ENCODE data around the gene SLC9A8. TPM values are rescaled to one million over a fixed set of nuclear protein-coding genes. Genes with fewer than 3 reads are reported as not detected.
A peak's percentile ranks its signal among the peaks of the same experiment; 100 is the strongest.

SLC9A8 gene
- total RNA-seq, 1 experiment from 2014 or later = 21.4 TPM

- POLR2A ChIA-PET (ENCODE audit: unreplicated experiment) = no interaction called here
- Histone ChIP-seq H3K4me1 (replicated peaks; ENCODE audit: insufficient read depth) (peaks cover 38% of the 10 kb centered on the region), H3K79me2 (ENCODE audit: low read depth) (peaks cover 43% of the 10 kb centered on the region), H3K4me3 (no peak overlapping the region), H4K20me1 (ENCODE audit: insufficient read depth) (no peaks in the 10 kb centered on the region), H3K36me3 (ENCODE audit: low read depth) (peaks cover 56% of the 10 kb centered on the region), H3K9me3 (ENCODE audit: insufficient read depth, low read depth) (peaks cover 5% of the 10 kb centered on the region; the same call in 1 of the 2 replicates), H2AFZ (no peak overlapping the region), H3K9me2 (ENCODE audit: insufficient read depth) (no peaks in the 10 kb centered on the region), H3K27me3 (ENCODE audit: insufficient read depth, low read depth) (no peaks in the 10 kb centered on the region), H3K27ac (no peak overlapping the region), H3F3A (ENCODE audit: insufficient read depth, low read depth) (peaks cover 28% of the 10 kb centered on the region), H3K4me2 (no peak overlapping the region)
- no peak for TF ChIP-seq EZH2 (IDR thresholded peaks at IDR 0.05; ENCODE audit: low read depth)
- TF ChIP-seq, protein P1, sequence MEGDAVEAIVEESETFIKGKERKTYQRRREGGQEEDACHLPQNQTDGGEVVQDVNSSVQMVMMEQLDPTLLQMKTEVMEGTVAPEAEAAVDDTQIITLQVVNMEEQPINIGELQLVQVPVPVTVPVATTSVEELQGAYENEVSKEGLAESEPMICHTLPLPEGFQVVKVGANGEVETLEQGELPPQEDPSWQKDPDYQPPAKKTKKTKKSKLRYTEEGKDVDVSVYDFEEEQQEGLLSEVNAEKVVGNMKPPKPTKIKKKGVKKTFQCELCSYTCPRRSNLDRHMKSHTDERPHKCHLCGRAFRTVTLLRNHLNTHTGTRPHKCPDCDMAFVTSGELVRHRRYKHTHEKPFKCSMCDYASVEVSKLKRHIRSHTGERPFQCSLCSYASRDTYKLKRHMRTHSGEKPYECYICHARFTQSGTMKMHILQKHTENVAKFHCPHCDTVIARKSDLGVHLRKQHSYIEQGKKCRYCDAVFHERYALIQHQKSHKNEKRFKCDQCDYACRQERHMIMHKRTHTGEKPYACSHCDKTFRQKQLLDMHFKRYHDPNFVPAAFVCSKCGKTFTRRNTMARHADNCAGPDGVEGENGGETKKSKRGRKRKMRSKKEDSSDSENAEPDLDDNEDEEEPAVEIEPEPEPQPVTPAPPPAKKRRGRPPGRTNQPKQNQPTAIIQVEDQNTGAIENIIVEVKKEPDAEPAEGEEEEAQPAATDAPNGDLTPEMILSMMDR (conservative IDR thresholded peaks at IDR 0.05) = no peak
- no TSS peak for BruUV-seq (replicated peaks)
- CTCF ChIA-PET = no interaction called here
- intact Hi-C loops (cut with micrococcal nuclease; ENCODE audit: unreplicated experiment) = no loop called here
- DNase-seq = no peak
These were observed 7.1 kb downstream of the SLC9A8 start for GRCh38 chr20:49819702-49820101.

DNA sequence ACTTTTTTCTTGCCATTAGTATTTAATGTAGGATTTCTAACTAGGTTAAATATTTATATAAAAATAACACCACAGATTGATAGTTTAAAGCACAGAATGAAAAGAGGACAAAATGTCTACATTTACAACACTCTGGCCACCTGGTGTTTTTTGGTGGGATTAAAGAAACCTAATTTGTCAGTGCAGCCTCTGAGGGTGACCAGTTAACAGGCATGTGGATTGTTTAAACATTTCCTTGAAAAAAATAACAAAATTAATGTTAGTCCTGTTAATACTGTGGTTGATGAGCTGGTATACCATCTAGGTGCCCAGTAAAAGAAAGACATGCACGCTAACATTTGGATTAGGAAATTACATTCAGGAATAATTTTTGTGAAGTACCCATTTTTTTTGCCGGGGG lies 8.8 kb downstream of the SLC9A8 start:
- Histone ChIP-seq H3K4me3 (no peak overlapping the region), H3F3A (ENCODE audit: insufficient read depth, low read depth) (peaks cover 36% of the 10 kb centered on the region; the same call in 1 of the 2 replicates), H3K27ac (peak overlapping the region; percentile 13; the same call in 1 of the 2 replicates), H3K27me3 (ENCODE audit: insufficient read depth, low read depth) (no peaks in the 10 kb centered on the region), H3K4me1 (replicated peaks; ENCODE audit: insufficient read depth) (peaks cover 45% of the 10 kb centered on the region), H3K79me2 (ENCODE audit: low read depth) (peaks cover 26% of the 10 kb centered on the region; the same call in 1 of the 2 replicates), H3K9me3 (ENCODE audit: insufficient read depth, low read depth) (peaks cover 5% of the 10 kb centered on the region; the same call in 1 of the 2 replicates), H3K36me3 (ENCODE audit: low read depth) (peaks cover 45% of the 10 kb centered on the region), H4K20me1 (ENCODE audit: insufficient read depth) (no peaks in the 10 kb centered on the region), H3K9me2 (ENCODE audit: insufficient read depth) (no peaks in the 10 kb centered on the region), H2AFZ (no peak overlapping the region), H3K4me2 (no peak overlapping the region)
- ChIA-PET POLR2A (ENCODE audit: unreplicated experiment) (interaction anchor here (0.7 kb wide), 1 partner anchor 234 kb away, joined by 16 read pairs; no protein-coding TSS in a partner anchor), CTCF (no interaction called here)
- no TSS peak for BruUV-seq (replicated peaks)
- TF ChIP-seq, protein P1 (conservative IDR thresholded peaks at IDR 0.05) = no peak
- no peak for TF ChIP-seq EZH2 (IDR thresholded peaks at IDR 0.05; ENCODE audit: low read depth)
- intact Hi-C loops (cut with micrococcal nuclease; ENCODE audit: unreplicated experiment) = no loop called here
- no peak for DNase-seq

DNA sequence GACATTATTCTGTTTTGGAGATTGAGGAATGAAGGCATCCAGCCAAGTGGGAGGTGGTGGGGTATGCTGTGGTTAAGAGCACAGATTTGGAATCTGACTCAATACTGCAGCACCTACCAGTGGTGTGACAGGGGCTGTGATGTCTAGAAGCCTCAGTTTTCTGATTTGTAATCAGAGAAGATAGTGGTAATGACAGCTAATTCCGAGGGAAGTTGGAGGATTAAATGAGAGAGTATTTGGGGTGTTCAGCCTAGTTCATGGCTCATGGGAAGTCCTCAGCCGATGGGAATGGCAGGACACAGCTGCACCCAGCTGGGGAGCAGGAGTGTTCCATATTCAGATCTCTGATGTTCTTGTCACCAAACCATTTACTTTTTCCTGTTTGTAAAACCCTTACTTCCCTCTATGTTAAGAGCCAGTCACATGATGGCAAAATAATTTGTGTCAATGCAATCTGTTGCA lies 9.3 kb downstream of the SLC9A8 start:
- intact Hi-C loops (cut with micrococcal nuclease; ENCODE audit: unreplicated experiment) = no loop called here
- Histone ChIP-seq H3K36me3 (ENCODE audit: low read depth) (peaks cover 43% of the 10 kb centered on the region), H2AFZ (no peak overlapping the region), H3K9me2 (ENCODE audit: insufficient read depth) (no peaks in the 10 kb centered on the region), H3F3A (ENCODE audit: insufficient read depth, low read depth) (peaks cover 38% of the 10 kb centered on the region; the same call in 1 of the 2 replicates), H3K4me2 (no peak overlapping the region), H3K79me2 (ENCODE audit: low read depth) (peaks cover 24% of the 10 kb centered on the region; the same call in 1 of the 2 replicates), H3K4me1 (replicated peaks; ENCODE audit: insufficient read depth) (peaks cover 47% of the 10 kb centered on the region), H3K4me3 (no peak overlapping the region), H3K9me3 (ENCODE audit: insufficient read depth, low read depth) (peaks cover 5% of the 10 kb centered on the region; the same call in 1 of the 2 replicates), H3K27ac (0 out of 2 replicates have a peak overlapping the region, but pooled peaks have one; percentile 13), H4K20me1 (ENCODE audit: insufficient read depth) (no peaks in the 10 kb centered on the region), H3K27me3 (ENCODE audit: insufficient read depth, low read depth) (no peaks in the 10 kb centered on the region)
- no TSS peak for BruUV-seq (replicated peaks)
- no peak for TF ChIP-seq EZH2 (IDR thresholded peaks at IDR 0.05; ENCODE audit: low read depth)
- TF ChIP-seq, protein P1 (conservative IDR thresholded peaks at IDR 0.05) = 0 out of 2 replicates have a peak, but pooled peaks have one; percentile 15
- ChIA-PET POLR2A (ENCODE audit: unreplicated experiment) (interaction anchor here (0.7 kb wide), 1 partner anchor 234 kb away, joined by 16 read pairs; no protein-coding TSS in a partner anchor), CTCF (interaction anchor here (0.6 kb wide), 1 partner anchor 9 kb away, joined by 3 read pairs; the partner anchor contains the start of gene SLC9A8)
- DNase-seq = peak; percentile 41 to 46
